ENCODE measurements around the gene SGCD.

SGCD gene

DNA sequence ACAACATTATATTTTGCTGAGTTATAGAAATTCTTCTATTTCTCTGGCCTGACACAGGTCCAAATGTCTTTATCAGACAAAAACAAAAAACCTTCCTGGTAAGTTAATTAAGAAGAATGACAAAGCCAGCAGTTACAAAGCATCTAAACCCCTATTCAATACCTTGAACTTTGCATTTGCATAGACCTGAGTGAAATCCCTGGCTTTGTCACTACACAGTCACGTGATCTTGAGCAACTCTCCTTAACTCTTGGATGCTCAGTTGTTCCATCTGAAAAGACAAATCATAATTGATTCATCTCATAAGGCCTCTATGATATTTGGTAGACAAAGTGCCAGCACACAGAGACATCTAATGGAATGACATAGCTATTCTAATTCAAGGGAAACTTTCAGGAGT lies 356.5 kb downstream of the SGCD start:
- TF ChIP-seq, protein P1, sequence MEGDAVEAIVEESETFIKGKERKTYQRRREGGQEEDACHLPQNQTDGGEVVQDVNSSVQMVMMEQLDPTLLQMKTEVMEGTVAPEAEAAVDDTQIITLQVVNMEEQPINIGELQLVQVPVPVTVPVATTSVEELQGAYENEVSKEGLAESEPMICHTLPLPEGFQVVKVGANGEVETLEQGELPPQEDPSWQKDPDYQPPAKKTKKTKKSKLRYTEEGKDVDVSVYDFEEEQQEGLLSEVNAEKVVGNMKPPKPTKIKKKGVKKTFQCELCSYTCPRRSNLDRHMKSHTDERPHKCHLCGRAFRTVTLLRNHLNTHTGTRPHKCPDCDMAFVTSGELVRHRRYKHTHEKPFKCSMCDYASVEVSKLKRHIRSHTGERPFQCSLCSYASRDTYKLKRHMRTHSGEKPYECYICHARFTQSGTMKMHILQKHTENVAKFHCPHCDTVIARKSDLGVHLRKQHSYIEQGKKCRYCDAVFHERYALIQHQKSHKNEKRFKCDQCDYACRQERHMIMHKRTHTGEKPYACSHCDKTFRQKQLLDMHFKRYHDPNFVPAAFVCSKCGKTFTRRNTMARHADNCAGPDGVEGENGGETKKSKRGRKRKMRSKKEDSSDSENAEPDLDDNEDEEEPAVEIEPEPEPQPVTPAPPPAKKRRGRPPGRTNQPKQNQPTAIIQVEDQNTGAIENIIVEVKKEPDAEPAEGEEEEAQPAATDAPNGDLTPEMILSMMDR (IDR thresholded peaks at IDR 0.05), result no peak
- DNase-seq (ENCODE audit: low spot score), result no peak
- H3K27ac ChIP-seq, result no peak overlapping the region
- no peak overlapping the region for H3K4me3 ChIP-seq

GRCh38 chr5:156684216-156684615 lies 357.3 kb downstream of the SGCD start:
- Histone ChIP-seq H3K27ac (no peak overlapping the region), H3K4me3 (no peak overlapping the region)
- TF ChIP-seq, protein P1 (IDR thresholded peaks at IDR 0.05), result no peak
- no peak for DNase-seq (ENCODE audit: low spot score)

GRCh38 chr5:156685481-156685880 lies 358.5 kb downstream of the SGCD start:
- TF ChIP-seq, protein P1 (IDR thresholded peaks at IDR 0.05), result no peak
- Histone ChIP-seq H3K27ac (no peak overlapping the region), H3K4me3 (no peak overlapping the region)
- no peak for DNase-seq (ENCODE audit: low spot score)

DNA sequence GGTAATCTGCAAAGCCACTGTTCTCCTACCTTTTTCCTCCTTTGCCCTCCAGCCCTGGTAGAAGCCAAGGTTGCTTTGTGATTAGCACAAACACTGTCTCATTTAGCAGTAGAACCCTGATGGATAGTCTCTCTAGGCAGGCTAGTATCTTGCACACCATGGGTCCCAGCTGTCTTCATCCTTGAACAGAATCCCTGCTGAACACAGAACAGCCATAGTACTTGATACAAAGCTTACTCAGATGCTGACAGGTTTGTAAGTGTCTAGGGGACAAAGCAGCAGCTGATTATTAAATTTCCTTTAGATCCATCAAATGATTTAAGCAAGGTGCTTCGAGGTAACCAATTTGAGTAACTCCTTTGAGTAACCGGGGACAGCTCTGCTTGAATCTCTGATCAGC lies 359.4 kb downstream of the SGCD start:
- no peak for DNase-seq (ENCODE audit: low spot score)
- Histone ChIP-seq H3K4me3 (no peak overlapping the region), H3K27ac (no peak overlapping the region)
- TF ChIP-seq, protein P1 (IDR thresholded peaks at IDR 0.05), result no peak

GRCh38 chr5:156686796-156687195 lies 359.8 kb downstream of the SGCD start:
- TF ChIP-seq, protein P1 (IDR thresholded peaks at IDR 0.05), result no peak
- Histone ChIP-seq H3K4me3 (peak overlapping the region; percentile 24), H3K27ac (peak overlapping the region in 1 of 2 donors; percentile 40)
- DNase-seq (ENCODE audit: low spot score), result no peak

DNA sequence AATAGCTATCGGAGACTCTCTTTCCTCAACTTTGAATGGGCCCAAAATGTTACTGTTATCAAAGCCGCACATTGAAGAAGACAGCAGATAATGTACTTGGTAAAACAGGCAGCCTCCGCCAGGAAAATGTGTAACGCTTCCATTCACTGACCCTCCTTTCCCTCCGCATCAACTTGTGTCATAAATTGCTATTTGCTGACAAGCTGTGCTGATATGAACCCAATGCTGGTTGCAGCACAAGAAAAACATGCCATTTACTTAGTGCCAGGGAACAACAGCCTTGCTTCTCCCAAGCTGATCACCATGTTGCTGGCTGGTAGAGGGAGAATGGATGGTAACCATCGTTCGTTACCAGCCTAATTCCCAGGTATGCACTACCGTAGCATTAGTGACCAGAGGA lies 360.6 kb downstream of the SGCD start:
- Histone ChIP-seq H3K4me3 (peak overlapping the region; percentile 24), H3K27ac (peak overlapping the region in 1 of 2 donors; percentile 40)
- TF ChIP-seq, protein P1 (IDR thresholded peaks at IDR 0.05), result no peak
- DNase-seq (ENCODE audit: low spot score), result no peak

- no peak overlapping the region for H3K4me3 ChIP-seq
- H3K27ac ChIP-seq, result no peak overlapping the region
- TF ChIP-seq, protein P1 (IDR thresholded peaks at IDR 0.05), result no peak
- no peak for DNase-seq (ENCODE audit: low spot score)
Observed at GRCh38 chr5:156691572-156691971, 364.6 kb downstream of the SGCD start.
